K562 (cell line): ENCODE results near the gene FYB1. TPM values are rescaled to one million over a fixed set of nuclear protein-coding genes. Genes with fewer than 3 reads are reported as not detected.

Experiments used
- C11orf30 ChIP-seq: fragments of 450-650 bp; IDR thresholded peaks from 2 replicates; pipeline ENCODE4 v1.6.1; 2016; ENCODE audit warnings: low read depth, mild to moderate bottlenecking
- COPS2 ChIP-seq: fragments of 450-650 bp; conservative IDR thresholded peaks from 2 replicates; pipeline ENCODE4 v1.6.1; 2016; ENCODE audit warnings: mild to moderate bottlenecking, moderate library complexity
- CREB3 ChIP-seq: fragments of 450-650 bp; conservative IDR thresholded peaks from 2 replicates; pipeline ENCODE4 v1.6.1; 2016; ENCODE audit warnings: missing genetic modification characterization, low read depth, mild to moderate bottlenecking, missing compliant biosample characterization, moderate library complexity
- DMBX1 ChIP-seq: fragments of 250-450 bp; sonication (Bioruptor Pico); IDR thresholded peaks from 2 replicates; pipeline ENCODE4 v1.8.0; 2022; ENCODE audit warnings: inconsistent platforms, mild to moderate bottlenecking, moderate library complexity, borderline replicate concordance
- FIP1L1 ChIP-seq: fragments of 200-400 bp; formaldehyde crosslinking; IDR thresholded peaks from 2 replicates; pipeline ENCODE4 v1.6.1; 2018; ENCODE audit warnings: mild to moderate bottlenecking, low read depth, low read length; ENCODE audit not compliant: poor library complexity, severe bottlenecking
- GABPB1 ChIP-seq: sonication (generic); formaldehyde crosslinking; IDR thresholded peaks from 2 replicates; pipeline ENCODE4 v1.8.0; 2022; ENCODE audit warnings: mild to moderate bottlenecking, missing genetic modification reagents
- GTF2F1 ChIP-seq: IDR thresholded peaks from 2 replicates; pipeline ENCODE4 v1.6.1; 2011; ENCODE audit warnings: low read depth, low read length, improper control_type of control experiment
- HCFC1 ChIP-seq: IDR thresholded peaks from 2 replicates; pipeline ENCODE4 v1.6.1; 2012; ENCODE audit warnings: low read depth, low read length, improper control_type of control experiment
- KDM2B ChIP-seq: fragments of 250-450 bp; sonication (Bioruptor Pico); IDR thresholded peaks from 2 replicates; pipeline ENCODE4 v1.8.0; 2021; ENCODE audit warnings: mild to moderate bottlenecking, moderate library complexity
- LARP7 ChIP-seq: fragments of 450-650 bp; IDR thresholded peaks from 2 replicates; pipeline ENCODE4 v1.6.1; 2016
- MYC ChIP-seq, 2 experiments: fragments of 250-450 bp in 1 of 2; sonication (Bioruptor Pico) in 1 of 2; IDR thresholded peaks; 2 replicates each; pipeline versions ENCODE4 v1.5.1 to v1.6.1; 2012 to 2021; ENCODE audit warnings: low read depth in 2 of 2, borderline replicate concordance in 1 of 2, improper control_type of control experiment in 1 of 2, low read length in 1 of 2, mild to moderate bottlenecking in 1 of 2, moderate library complexity in 1 of 2
- NCOA2 ChIP-seq, 2 experiments: fragments of 450-650 bp; IDR thresholded peaks; 2 replicates each; pipeline ENCODE4 v1.6.1; 2018; ENCODE audit warnings: mild to moderate bottlenecking in 2 of 2, moderate library complexity in 1 of 2; ENCODE audit not compliant: partially characterized antibody in 2 of 2
- NCOA4 ChIP-seq: fragments of 450-650 bp; IDR thresholded peaks from 2 replicates; pipeline ENCODE4 v1.6.1; 2018; ENCODE audit warnings: mild to moderate bottlenecking; ENCODE audit not compliant: partially characterized antibody
- NELFE ChIP-seq: IDR thresholded peaks from 2 replicates; pipeline ENCODE4 v1.6.1; 2011; ENCODE audit warnings: mild to moderate bottlenecking; ENCODE audit not compliant: insufficient read depth, insufficient read length
- PHF20 ChIP-seq: fragments of 450-650 bp; IDR thresholded peaks from 2 replicates; pipeline ENCODE4 v1.6.1; 2018; ENCODE audit not compliant: partially characterized antibody
- POU5F1 ChIP-seq: fragments of 150-350 bp; IDR thresholded peaks from 2 replicates; pipeline ENCODE4 v1.6.1; 2014; ENCODE audit warnings: borderline replicate concordance, low read length, low read depth, mild to moderate bottlenecking; ENCODE audit not compliant: partially characterized antibody
- RAD21 ChIP-seq, 2 experiments: fragments of 250-450 bp in 1 of 2; fragments of 450-650 bp in 1 of 2; sonication (Bioruptor Pico) in 1 of 2; formaldehyde crosslinking in 1 of 2; IDR thresholded peaks in 1 of 2; conservative IDR thresholded peaks in 1 of 2; 2 replicates each; pipeline versions ENCODE4 v1.4.0 to v1.8.0; 2020 to 2022; ENCODE audit warnings: mild to moderate bottlenecking in 2 of 2, moderate library complexity in 1 of 2
- SUPT5H ChIP-seq: fragments of 450-650 bp; IDR thresholded peaks from 2 replicates; pipeline ENCODE4 v1.6.1; 2016
- ZBTB1 ChIP-seq: sonication (generic); formaldehyde crosslinking; IDR thresholded peaks from 2 replicates; pipeline ENCODE4 v1.8.1; 2023; ENCODE audit warnings: missing genetic modification reagents, low read depth, mild to moderate bottlenecking, borderline replicate concordance
- ZBTB7A ChIP-seq: IDR thresholded peaks from 2 replicates; pipeline ENCODE4 v1.6.1; 2011; ENCODE audit warnings: low read depth, mild to moderate bottlenecking, low read length, moderate library complexity, borderline replicate concordance; ENCODE audit not compliant: control insufficient read depth
- ZC3H11A ChIP-seq: IDR thresholded peaks from 2 replicates; pipeline ENCODE4 v1.6.1; 2012; ENCODE audit warnings: low read depth, low read length, improper control_type of control experiment
- ZKSCAN8 ChIP-seq: fragments of 200-800 bp; sonication (Bioruptor generic); IDR thresholded peaks from 2 replicates; pipeline ENCODE4 v1.6.1; 2016; ENCODE audit warnings: missing genetic modification characterization, missing compliant biosample characterization
- ZNF134 ChIP-seq: fragments of 250-450 bp; sonication (Bioruptor Pico); conservative IDR thresholded peaks from 2 replicates; pipeline ENCODE4 v1.4.0; 2020
- ZSCAN32 ChIP-seq: fragments of 450-650 bp; formaldehyde crosslinking; IDR thresholded peaks from 2 replicates; pipeline ENCODE4 v1.4.0; 2020; ENCODE audit warnings: mild to moderate bottlenecking, moderate library complexity
- polyA plus RNA-seq, 8 experiments: library from polyadenylated mRNA; depleted of rRNA in 4 of 8; stranded (reverse) in 5 of 8; unstranded in 3 of 8; fragments of >200 nt; fragmentation: Nextera tagmentation in 2 of 8; fragmentation: Illumina TruSeq in 1 of 8; extraction: Ambion mirVana in 2 of 8; extraction: Trizol in 1 of 8; gene quantifications; 2 replicates each; pipeline versions ENCODE4 v1.2.1 to v1.2.3, GENCODE V29; 2011 to 2014; ENCODE audit warnings: inconsistent platforms in 1 of 8, missing spikeins in 1 of 8
- total RNA-seq, 7 experiments: library from RNA; depleted of rRNA in 6 of 7; stranded (reverse); fragments of >200 nt in 6 of 7; fragmentation: Illumina TruSeq in 2 of 7; extraction: Trizol in 2 of 7; gene quantifications; 2 replicates each; pipeline versions ENCODE4 v1.2.1 to v1.2.3, GENCODE V29; 2011 to 2021; ENCODE audit warnings: low replicate concordance in 1 of 7
- TF ChIP-seq, protein P1 (sequence below): fragments of 250-450 bp; sonication (Bioruptor Pico); IDR thresholded peaks from 2 replicates; pipeline ENCODE4 v1.5.0; 2020; ENCODE audit warnings: mild to moderate bottlenecking
- TF ChIP-seq, protein P2 (sequence below): fragments of 450-650 bp; formaldehyde crosslinking; IDR thresholded peaks from 2 replicates; pipeline ENCODE4 v1.4.0; 2020; ENCODE audit warnings: mild to moderate bottlenecking, moderate library complexity

FYB1 gene
- total and polyA plus RNA-seq, 9 of the 15 experiments (the other 6 are each of a cell fraction or from before 2014, with no cell fraction given): 4.7 to 31.5 (median 9.7) TPM

DNA sequence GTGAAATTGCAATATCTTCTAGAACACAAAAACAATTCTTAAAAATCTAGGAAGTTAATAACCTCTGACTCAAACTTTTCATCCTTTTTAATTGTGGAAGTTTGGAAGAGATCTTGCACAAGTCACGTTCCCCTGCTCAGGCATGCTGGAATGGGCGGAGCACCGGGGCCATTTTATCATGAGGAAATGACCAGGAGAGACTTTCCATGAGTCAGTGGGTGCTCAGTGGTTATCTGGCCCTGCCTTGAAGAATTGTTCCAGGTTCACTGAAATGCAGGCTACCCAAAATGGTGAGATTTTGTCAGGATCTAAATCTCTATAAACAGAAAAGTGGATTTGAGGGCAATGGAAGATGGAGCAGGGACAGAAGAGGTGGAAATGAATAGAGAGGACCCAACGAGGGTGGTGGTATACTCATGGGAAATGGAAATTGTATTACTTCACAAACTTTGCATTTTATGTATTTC, 61.2 kb downstream of the FYB1 start (continued):
- TF ChIP-seq C11orf30: peak; percentile 12; the same call in 1 of the 2 replicates
- TF ChIP-seq GTF2F1: no peak
- TF ChIP-seq PHF20: no peak
- TF ChIP-seq RAD21 (CRISPR knock-in tag; conservative IDR thresholded peaks at IDR 0.05 in 1 of 2, IDR thresholded peaks at IDR 0.05 in 1 of 2): peak; percentile 8 to 23; a peak in 1 of 4 replicates
- no peak for TF ChIP-seq KDM2B (CRISPR knock-in tag)
- peak; percentile 37; the same call in 1 of the 2 replicates for TF ChIP-seq MYC (IDR thresholded peaks at IDR 0.05; ENCODE audit: low read depth, low read length)
- no peak for TF ChIP-seq MYC (CRISPR knock-in tag; IDR thresholded peaks at IDR 0.05; ENCODE audit: borderline replicate concordance, low read depth)
- TF ChIP-seq SUPT5H: 0 out of 2 replicates have a peak, but pooled peaks have one; percentile 18
- no peak for TF ChIP-seq FIP1L1
- TF ChIP-seq NELFE: no peak
- no peak for TF ChIP-seq ZKSCAN8 (CRISPR knock-in tag)
- TF ChIP-seq NCOA4: no peak
- no peak for TF ChIP-seq HCFC1
- no peak for TF ChIP-seq ZBTB1 (CRISPR knock-in tag)
- TF ChIP-seq GABPB1 (CRISPR knock-in tag): no peak
- TF ChIP-seq, protein P1, sequence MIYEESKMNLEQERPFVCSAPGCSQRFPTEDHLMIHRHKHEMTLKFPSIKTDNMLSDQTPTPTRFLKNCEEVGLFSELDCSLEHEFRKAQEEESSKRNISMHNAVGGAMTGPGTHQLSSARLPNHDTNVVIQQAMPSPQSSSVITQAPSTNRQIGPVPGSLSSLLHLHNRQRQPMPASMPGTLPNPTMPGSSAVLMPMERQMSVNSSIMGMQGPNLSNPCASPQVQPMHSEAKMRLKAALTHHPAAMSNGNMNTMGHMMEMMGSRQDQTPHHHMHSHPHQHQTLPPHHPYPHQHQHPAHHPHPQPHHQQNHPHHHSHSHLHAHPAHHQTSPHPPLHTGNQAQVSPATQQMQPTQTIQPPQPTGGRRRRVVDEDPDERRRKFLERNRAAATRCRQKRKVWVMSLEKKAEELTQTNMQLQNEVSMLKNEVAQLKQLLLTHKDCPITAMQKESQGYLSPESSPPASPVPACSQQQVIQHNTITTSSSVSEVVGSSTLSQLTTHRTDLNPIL (CRISPR knock-in tag): no peak
- 0 out of 2 replicates have a peak, but pooled peaks have one; percentile 47 for TF ChIP-seq ZC3H11A
- TF ChIP-seq, protein P2, sequence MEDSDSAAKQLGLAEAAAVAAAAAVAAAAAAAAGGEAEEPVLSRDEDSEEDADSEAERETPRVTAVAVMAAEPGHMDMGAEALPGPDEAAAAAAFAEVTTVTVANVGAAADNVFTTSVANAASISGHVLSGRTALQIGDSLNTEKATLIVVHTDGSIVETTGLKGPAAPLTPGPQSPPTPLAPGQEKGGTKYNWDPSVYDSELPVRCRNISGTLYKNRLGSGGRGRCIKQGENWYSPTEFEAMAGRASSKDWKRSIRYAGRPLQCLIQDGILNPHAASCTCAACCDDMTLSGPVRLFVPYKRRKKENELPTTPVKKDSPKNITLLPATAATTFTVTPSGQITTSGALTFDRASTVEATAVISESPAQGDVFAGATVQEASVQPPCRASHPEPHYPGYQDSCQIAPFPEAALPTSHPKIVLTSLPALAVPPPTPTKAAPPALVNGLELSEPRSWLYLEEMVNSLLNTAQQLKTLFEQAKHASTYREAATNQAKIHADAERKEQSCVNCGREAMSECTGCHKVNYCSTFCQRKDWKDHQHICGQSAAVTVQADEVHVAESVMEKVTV (CRISPR knock-in tag): no peak
- TF ChIP-seq ZSCAN32: 0 out of 2 replicates have a peak, but pooled peaks have one; percentile 8
- no peak for TF ChIP-seq CREB3 (tag)
- TF ChIP-seq POU5F1: no peak
- no peak for TF ChIP-seq LARP7
- TF ChIP-seq DMBX1: peak; percentile 63
- TF ChIP-seq ZBTB7A: no peak
- TF ChIP-seq ZNF134 (CRISPR knock-in tag): no peak
- no peak for TF ChIP-seq NCOA2 (IDR thresholded peaks at IDR 0.05; ENCODE audit: partially characterized antibody in 2 of 2)
- no peak for TF ChIP-seq COPS2
